Measurements from ENCODE around the gene OPALIN. TPM values are rescaled to one million over a fixed set of nuclear protein-coding genes. Genes with fewer than 3 reads are reported as not detected.
"Not testable (repeated sequence)": the region's sequence is repeated elsewhere in the genome, so short reads cannot be mapped to it uniquely, and the experiment has no call there.

OPALIN gene
- total RNA-seq, 3 donors from 2014 or later (not counting 1 experiment from before 2014, with no cell fraction given), result not detected

GRCh38 chr10:96310321-96310669, 48.5 kb downstream of the OPALIN start:
- H3K27me3 Mint-ChIP-seq (ENCODE audit: low read depth in 2 of 2), result peaks cover 21 to 31% of the 10 kb centered on the region in 2 donors
- TF ChIP-seq, protein P1, sequence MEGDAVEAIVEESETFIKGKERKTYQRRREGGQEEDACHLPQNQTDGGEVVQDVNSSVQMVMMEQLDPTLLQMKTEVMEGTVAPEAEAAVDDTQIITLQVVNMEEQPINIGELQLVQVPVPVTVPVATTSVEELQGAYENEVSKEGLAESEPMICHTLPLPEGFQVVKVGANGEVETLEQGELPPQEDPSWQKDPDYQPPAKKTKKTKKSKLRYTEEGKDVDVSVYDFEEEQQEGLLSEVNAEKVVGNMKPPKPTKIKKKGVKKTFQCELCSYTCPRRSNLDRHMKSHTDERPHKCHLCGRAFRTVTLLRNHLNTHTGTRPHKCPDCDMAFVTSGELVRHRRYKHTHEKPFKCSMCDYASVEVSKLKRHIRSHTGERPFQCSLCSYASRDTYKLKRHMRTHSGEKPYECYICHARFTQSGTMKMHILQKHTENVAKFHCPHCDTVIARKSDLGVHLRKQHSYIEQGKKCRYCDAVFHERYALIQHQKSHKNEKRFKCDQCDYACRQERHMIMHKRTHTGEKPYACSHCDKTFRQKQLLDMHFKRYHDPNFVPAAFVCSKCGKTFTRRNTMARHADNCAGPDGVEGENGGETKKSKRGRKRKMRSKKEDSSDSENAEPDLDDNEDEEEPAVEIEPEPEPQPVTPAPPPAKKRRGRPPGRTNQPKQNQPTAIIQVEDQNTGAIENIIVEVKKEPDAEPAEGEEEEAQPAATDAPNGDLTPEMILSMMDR (IDR thresholded peaks at IDR 0.05), result no peak

GRCh38 chr10:96309628-96310320, 49.0 kb downstream of the OPALIN start:
- Histone ChIP-seq H3K4me3 (ENCODE audit: low read length) (no peak overlapping the region), H3K9me3 (ENCODE audit: control insufficient read depth, insufficient read depth, low read length) (no peaks in the 10 kb centered on the region), H3K36me3 (ENCODE audit: control insufficient read depth, insufficient read depth, low read length) (no peaks in the 10 kb centered on the region), H3K27me3 (ENCODE audit: control insufficient read depth, insufficient read depth, low read length) (no peaks in the 10 kb centered on the region), H3K27ac (ENCODE audit: low read length) (no peak overlapping the region), H3K4me1 (ENCODE audit: control insufficient read depth, insufficient read depth, low read length) (no peaks in the 10 kb centered on the region)
- Mint-ChIP-seq H3K4me3 (no peak overlapping the region), H3K36me3 (no peaks in the 10 kb centered on the region), H3K27ac (no peak overlapping the region), H3K9me3 (no peaks in the 10 kb centered on the region), H3K4me1 (no peaks in the 10 kb centered on the region), H3K27me3 (ENCODE audit: low read depth in 2 of 2) (peaks cover 19 to 26% of the 10 kb centered on the region in 2 donors)
- ATAC-seq, result no peak
- intact Hi-C loops (cut with micrococcal nuclease), result no loop called here
- 77% methylated on average over 3 of the region's 3 CpGs for WGBS (ENCODE audit: insufficient coverage)
- DNase-seq, result no peak
- TF ChIP-seq, protein P1 (IDR thresholded peaks at IDR 0.05), result no peak

More at GRCh38 chr10:96310321-96310669, 48.5 kb downstream of the OPALIN start:
- H3K9me3 ChIP-seq (ENCODE audit: control insufficient read depth, insufficient read depth, low read length), result no peaks in the 10 kb centered on the region
- no peaks in the 10 kb centered on the region for H3K4me1 Mint-ChIP-seq
- H3K4me3 ChIP-seq (ENCODE audit: low read length), result no peak overlapping the region
- H3K36me3 Mint-ChIP-seq, result no peaks in the 10 kb centered on the region
- WGBS (ENCODE audit: insufficient coverage), result 60% methylated on average over 1 of the region's 1 CpG
- H3K27ac Mint-ChIP-seq, result no peak overlapping the region
- H3K9me3 Mint-ChIP-seq, result no peaks in the 10 kb centered on the region
- H3K36me3 ChIP-seq (ENCODE audit: control insufficient read depth, insufficient read depth, low read length), result no peaks in the 10 kb centered on the region
- intact Hi-C loops (cut with micrococcal nuclease), result no loop called here
- ATAC-seq (no peak), DNase-seq (no peak)
- H3K27ac ChIP-seq (ENCODE audit: low read length), result no peak overlapping the region
- H3K27me3 ChIP-seq (ENCODE audit: control insufficient read depth, insufficient read depth, low read length), result no peaks in the 10 kb centered on the region
- no peak overlapping the region for H3K4me3 Mint-ChIP-seq
- no peaks in the 10 kb centered on the region for H3K4me1 ChIP-seq (ENCODE audit: control insufficient read depth, insufficient read depth, low read length)

DNA sequence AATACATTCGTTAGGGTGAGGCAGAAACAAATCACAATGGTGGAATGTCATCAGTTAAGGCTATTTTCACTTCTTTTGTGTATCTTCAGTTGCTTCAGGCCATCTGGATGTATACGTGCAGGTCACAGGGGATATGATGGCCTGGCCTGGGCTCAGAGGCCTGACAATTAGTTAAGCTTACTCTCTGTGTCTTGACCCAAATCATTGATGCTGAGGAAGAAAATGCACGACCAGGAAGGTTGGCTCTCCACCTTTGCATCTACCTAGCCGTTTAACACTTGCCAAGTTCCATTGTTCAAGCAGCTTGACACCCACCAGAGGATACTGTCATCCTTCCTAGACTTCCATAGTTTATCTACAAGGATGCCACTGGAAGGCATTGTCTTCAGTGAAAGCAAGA, 49.9 kb downstream of the OPALIN start:
- H3K36me3 Mint-ChIP-seq; H3K36me3 ChIP-seq (ENCODE audit: control insufficient read depth, insufficient read depth, low read length); H3K9me3 Mint-ChIP-seq; H3K27ac ChIP-seq (ENCODE audit: low read length); H3K4me3 Mint-ChIP-seq; H3K4me1 ChIP-seq (ENCODE audit: control insufficient read depth, insufficient read depth, low read length); H3K9me3 ChIP-seq (ENCODE audit: control insufficient read depth, insufficient read depth, low read length); H3K4me3 ChIP-seq (ENCODE audit: low read length); ATAC-seq; H3K4me1 Mint-ChIP-seq; intact Hi-C loops (cut with micrococcal nuclease); H3K27me3 ChIP-seq (ENCODE audit: control insufficient read depth, insufficient read depth, low read length); DNase-seq; H3K27ac Mint-ChIP-seq: not testable (repeated sequence)
- H3K27me3 Mint-ChIP-seq (ENCODE audit: low read depth in 2 of 2), result peaks cover 19 to 23% of the 10 kb centered on the region in 2 donors
- 58% methylated on average over 4 of the region's 4 CpGs for WGBS (ENCODE audit: insufficient coverage)

DNA sequence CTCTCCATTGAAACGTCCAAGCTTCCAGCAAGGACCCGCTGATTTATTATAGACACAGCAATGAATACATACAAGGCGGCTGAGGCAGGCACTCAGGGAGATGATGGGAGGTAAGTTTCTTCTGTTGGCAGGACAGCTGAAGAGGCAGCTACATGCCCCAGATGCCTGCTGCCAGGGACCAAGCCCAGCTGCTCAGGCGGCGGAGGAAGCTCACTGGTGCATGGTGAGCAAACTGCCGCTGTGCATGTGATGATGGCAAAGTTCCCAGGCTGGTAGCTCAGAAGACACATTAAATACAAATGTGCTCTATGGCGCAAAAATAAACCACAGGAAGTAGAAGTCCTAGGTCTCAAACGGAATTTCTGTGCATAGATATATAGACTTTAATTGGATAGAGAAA, 52.3 kb downstream of the OPALIN start:
- H3K27me3 Mint-ChIP-seq (ENCODE audit: low read depth in 2 of 2), result peaks cover 13 to 17% of the 10 kb centered on the region in 2 donors
- H3K4me1 Mint-ChIP-seq, result peaks cover under 1% of the 10 kb centered on the region in 2 donors
- no peaks in the 10 kb centered on the region for H3K27me3 ChIP-seq (ENCODE audit: control insufficient read depth, insufficient read depth, low read length)
- TF ChIP-seq, protein P1 (IDR thresholded peaks at IDR 0.05), result no peak
- H3K9me3 ChIP-seq (ENCODE audit: control insufficient read depth, insufficient read depth, low read length), result no peaks in the 10 kb centered on the region
- no peaks in the 10 kb centered on the region for H3K9me3 Mint-ChIP-seq
- no peak overlapping the region for H3K27ac ChIP-seq (ENCODE audit: low read length)
- WGBS (ENCODE audit: insufficient coverage), result 7% methylated on average over 8 of the region's 8 CpGs
- ATAC-seq, result no peak
- intact Hi-C loops (cut with micrococcal nuclease), result no loop called here
- H3K36me3 ChIP-seq (ENCODE audit: control insufficient read depth, insufficient read depth, low read length), result no peaks in the 10 kb centered on the region
- DNase-seq, result peak in 1 of 2 donors; percentile 46
- H3K4me3 ChIP-seq (ENCODE audit: low read length), result no peak overlapping the region
- no peak overlapping the region for H3K27ac Mint-ChIP-seq
- H3K36me3 Mint-ChIP-seq, result no peaks in the 10 kb centered on the region
- H3K4me1 ChIP-seq (ENCODE audit: control insufficient read depth, insufficient read depth, low read length), result no peaks in the 10 kb centered on the region
- H3K4me3 Mint-ChIP-seq, result no peak overlapping the region

All from natural killer cell (primary cell).